ENCODE results near the gene MNAT1.

DNA sequence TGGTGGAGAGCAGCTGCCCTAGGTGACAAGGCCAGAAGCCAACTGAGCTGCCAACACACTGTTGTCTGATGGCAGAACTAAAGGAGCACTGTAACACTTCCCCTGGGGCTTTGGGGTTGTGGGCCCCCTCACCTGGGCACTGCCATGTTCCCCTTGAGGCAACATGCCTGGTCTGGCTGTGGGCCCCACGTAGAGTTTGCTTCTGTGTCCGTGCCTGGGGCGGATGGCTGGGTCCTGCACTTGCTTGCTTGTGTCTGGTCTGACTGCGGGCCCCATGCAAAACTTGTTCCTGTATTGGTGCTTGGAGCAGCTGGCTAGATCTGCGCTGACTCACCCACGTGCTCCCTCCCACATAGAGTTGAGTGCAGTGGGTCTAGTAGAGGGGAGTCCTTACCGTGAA lies 78.4 kb downstream of the MNAT1 start:
- TF ChIP-seq, protein P1, sequence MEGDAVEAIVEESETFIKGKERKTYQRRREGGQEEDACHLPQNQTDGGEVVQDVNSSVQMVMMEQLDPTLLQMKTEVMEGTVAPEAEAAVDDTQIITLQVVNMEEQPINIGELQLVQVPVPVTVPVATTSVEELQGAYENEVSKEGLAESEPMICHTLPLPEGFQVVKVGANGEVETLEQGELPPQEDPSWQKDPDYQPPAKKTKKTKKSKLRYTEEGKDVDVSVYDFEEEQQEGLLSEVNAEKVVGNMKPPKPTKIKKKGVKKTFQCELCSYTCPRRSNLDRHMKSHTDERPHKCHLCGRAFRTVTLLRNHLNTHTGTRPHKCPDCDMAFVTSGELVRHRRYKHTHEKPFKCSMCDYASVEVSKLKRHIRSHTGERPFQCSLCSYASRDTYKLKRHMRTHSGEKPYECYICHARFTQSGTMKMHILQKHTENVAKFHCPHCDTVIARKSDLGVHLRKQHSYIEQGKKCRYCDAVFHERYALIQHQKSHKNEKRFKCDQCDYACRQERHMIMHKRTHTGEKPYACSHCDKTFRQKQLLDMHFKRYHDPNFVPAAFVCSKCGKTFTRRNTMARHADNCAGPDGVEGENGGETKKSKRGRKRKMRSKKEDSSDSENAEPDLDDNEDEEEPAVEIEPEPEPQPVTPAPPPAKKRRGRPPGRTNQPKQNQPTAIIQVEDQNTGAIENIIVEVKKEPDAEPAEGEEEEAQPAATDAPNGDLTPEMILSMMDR (IDR thresholded peaks at IDR 0.05), result no peak
- TF ChIP-seq POLR2A (IDR thresholded peaks at IDR 0.05), result no peak

All from lower leg skin (tissue), 3 donors.